ENCODE measurements around the gene NSMCE1.

DNA sequence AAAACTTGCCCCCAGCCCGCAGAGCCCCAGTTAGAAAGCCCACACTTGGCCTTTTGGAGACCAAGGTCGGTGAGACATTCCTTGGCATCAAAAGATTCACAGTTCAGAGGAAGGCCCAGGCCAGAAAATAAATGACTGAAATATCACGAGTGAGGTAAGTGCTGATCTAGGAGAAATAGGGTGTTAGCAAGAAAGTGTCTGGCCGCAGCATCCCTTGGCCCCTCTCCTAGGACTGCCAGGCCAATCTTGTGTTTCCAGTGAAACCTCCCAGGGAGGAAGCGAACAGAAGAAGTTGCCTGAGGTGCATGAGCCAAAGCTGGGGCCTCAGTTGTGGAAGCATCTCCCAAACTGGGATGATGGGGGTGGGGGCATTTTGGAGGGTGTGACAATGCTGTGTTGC is 22.5 kb upstream of the NSMCE1 start:
- TF ChIP-seq, protein P1, sequence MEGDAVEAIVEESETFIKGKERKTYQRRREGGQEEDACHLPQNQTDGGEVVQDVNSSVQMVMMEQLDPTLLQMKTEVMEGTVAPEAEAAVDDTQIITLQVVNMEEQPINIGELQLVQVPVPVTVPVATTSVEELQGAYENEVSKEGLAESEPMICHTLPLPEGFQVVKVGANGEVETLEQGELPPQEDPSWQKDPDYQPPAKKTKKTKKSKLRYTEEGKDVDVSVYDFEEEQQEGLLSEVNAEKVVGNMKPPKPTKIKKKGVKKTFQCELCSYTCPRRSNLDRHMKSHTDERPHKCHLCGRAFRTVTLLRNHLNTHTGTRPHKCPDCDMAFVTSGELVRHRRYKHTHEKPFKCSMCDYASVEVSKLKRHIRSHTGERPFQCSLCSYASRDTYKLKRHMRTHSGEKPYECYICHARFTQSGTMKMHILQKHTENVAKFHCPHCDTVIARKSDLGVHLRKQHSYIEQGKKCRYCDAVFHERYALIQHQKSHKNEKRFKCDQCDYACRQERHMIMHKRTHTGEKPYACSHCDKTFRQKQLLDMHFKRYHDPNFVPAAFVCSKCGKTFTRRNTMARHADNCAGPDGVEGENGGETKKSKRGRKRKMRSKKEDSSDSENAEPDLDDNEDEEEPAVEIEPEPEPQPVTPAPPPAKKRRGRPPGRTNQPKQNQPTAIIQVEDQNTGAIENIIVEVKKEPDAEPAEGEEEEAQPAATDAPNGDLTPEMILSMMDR (IDR thresholded peaks at IDR 0.05) = no peak
- TF ChIP-seq POLR2A (IDR thresholded peaks at IDR 0.05) (no peak), POLR2AphosphoS5 (IDR thresholded peaks at IDR 0.05) (no peak)

Measured in transverse colon (tissue), 4 donors.